ENCODE data around the gene DERL3.
A peak's percentile ranks its signal among the peaks of the same experiment; 100 is the strongest.

Gene DERL3

GRCh38 chr22:23831261-23831660 lies 7.5 kb downstream of the DERL3 start:
- no peak for DNase-seq (ENCODE audit: low read depth in 2 of 2)

DNA sequence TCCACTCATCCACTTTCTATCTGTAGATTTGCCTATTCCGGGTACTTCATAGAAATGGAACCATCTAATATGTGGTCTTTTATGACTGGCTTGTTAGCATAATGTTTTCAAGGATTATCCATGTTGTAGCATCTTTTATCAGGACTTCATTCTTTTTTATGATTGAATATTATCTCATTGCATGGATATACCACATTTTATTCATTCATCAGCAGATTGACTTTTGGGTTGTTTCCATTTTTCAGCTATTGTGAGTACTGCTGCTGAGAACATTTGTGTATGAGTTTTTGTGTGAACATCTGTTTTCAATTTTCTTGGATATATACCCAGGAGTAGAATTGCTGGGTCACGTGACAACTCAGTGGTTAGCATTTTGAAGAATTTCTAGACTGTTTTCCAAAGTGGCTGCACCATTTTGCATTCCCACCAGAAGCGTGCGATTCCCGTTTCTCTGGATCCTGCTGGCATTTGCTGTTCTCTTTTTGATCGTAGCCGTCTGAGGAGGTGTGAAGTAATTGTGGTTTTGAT lies 8.9 kb downstream of the DERL3 start:
- DNase-seq (ENCODE audit: low read depth in 2 of 2), result peak; percentile 90 to 92

- DNase-seq (ENCODE audit: low read depth in 2 of 2), result no peak
Observed at GRCh38 chr22:23828800-23829680, 9.8 kb downstream of the DERL3 start.

GRCh38 chr22:23827351-23827995 lies 11.3 kb downstream of the DERL3 start:
- no peak for DNase-seq (ENCODE audit: low read depth in 2 of 2)

DNA sequence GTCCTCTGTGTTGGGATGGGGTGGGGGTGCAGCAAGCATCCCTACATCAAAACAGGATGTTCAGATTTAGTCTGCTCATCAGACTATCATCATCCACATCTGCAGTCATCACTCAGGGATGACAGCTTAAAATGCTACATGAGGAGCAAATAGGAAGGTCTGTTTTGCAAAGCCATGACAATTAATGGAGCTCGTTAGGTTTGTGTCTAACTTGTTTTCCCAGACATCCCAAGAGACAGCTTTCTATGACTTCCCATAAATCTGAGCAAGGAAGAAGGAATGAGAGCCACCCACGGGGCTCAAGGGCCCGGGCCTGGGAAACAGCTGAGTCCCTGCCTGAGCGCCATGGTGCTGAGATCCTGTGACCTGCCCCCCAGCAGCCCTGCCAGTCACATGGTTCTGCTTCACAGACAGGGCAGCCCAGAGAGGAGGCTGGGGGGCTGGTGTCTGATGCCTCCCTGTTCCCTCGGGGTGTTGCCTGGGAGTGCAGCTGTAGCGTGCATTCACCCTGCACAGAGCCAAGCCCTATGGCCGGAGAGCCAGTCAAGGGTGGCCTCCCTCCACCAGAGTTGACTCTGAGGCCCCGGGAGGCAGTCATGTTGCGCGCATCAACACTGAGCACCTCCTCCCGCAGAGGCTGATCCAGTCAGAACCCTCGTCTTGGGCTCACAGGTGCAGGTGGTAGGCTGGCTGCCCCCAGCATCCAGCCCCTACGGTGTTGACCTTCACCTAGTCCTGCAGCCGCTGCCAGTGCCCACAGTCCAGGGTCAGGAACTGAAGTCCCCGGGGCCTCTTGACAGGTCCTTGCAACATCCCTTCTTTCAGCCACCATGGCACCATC lies 12.1 kb downstream of the DERL3 start:
- DNase-seq (ENCODE audit: low read depth in 2 of 2), result peak; percentile 62 to 64

GRCh38 chr22:23825246-23825905 lies 13.4 kb downstream of the DERL3 start:
- no peak for DNase-seq (ENCODE audit: low read depth in 2 of 2)

GRCh38 chr22:23824476-23825245 lies 14.1 kb downstream of the DERL3 start:
- DNase-seq (ENCODE audit: low read depth in 2 of 2), result no peak

GRCh38 chr22:23823331-23823791 lies 15.4 kb downstream of the DERL3 start:
- DNase-seq (ENCODE audit: low read depth in 2 of 2), result no peak

DNA sequence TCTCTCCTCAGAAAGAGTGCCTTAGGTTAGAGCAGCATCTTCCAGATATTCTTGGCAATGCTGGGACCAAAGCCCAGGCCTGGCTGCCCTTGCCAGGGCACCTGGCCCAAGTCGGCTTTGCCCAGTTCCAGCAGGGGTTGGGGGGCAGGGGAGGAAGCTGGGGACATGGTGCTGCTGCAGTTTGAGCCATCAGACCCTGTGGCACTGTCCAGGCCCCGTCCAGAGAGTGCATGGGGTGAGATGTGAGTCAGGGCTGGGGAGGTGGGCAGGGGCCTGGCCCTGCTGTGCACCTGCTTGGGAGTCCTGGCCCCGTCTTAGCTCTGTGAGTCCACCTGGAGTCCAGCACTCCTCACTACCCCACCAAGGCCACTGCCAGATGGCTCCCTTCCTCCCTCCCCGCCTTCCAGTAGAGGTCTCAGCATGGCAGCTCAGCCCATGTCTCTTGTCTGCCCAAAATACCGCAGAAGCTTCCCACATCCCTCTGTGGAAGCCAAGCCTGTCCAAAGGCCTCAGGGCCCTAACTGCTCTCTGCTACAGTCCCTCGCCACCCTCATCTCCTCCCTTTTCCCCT lies 16.6 kb downstream of the DERL3 start:
- DNase-seq (ENCODE audit: low read depth in 2 of 2), result no peak

GRCh38 chr22:23820748-23821211 lies 18.0 kb downstream of the DERL3 start:
- no peak for DNase-seq (ENCODE audit: low read depth in 2 of 2)

DNA sequence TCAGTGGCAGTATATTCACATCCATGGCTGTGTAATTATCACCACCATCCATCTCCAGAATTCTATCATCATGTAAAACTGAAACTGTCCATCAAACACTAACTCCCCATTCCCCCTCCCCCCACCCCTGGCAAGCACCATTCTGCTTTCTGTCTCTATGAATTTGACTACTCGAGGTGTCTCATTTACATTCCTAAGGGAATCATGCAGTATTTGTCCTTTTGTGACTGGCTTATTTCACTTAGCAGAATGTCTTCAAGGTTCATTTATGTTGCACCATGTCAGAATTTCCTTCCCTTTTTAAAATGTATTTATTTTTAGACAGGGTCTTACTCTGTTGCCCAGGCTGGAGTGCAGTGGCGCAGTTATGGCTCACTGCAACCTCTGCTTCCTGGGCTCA lies 20.3 kb downstream of the DERL3 start:
- no peak for DNase-seq (ENCODE audit: low read depth in 2 of 2)

DNA sequence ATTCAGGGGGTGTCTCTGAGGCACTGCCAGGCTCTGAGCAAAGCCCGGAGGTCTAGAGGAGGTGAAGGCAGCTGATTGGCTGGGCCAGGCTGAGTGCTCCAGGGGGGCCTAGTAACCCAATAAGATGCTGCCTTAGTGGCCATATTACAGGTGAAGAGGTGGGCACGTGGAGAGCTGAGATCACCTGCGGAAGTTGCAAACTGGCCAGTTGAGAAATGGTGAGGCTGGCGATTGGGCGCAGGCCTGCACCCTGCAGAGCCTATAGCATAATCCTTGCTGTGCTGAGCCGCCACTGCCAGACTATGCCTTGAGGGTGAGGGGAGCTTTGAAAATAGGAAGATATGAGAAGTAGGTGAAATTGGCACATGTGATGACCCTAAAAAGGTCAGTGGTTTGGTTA lies 21.7 kb downstream of the DERL3 start:
- no peak for DNase-seq (ENCODE audit: low read depth in 2 of 2)

DNA sequence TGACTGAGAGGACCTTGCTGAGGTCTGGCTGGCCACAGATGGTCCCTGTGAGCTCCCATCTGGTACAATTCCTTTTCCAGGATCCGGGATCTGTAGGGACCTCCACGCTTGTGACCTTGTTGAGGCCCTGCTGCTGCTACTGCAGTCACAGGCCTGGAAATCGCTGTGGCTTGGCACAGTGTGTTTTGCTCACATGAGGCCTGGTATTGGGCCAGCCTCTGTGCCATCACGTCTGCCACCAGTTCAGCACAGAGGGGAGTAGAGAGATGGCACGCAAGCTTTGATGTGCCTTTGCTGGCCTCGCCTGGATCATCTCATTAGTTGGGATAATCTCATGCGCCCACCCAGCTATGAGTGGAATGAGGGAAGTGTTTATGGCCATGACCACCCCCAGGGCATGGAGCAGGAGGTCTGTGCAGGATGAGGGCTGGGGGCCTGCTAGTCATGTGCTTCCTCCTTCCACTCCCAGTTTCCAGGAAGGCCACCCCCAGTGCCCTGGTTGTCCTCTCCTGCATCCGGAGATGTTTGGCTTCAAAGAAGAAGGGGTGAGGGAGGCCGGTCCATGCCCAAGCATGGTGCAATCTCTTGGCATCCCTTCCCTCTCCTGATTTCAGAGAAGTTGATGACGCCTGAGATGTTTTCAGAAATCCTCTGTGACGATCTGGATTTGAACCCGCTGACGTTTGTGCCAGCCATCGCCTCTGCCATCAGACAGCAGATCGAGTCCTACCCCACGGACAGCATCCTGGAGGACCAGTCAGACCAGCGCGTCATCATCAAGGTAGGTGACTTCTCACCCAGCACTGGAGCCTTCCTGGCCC lies 22.4 kb downstream of the DERL3 start:
- no peak for DNase-seq (ENCODE audit: low read depth in 2 of 2)

DNA sequence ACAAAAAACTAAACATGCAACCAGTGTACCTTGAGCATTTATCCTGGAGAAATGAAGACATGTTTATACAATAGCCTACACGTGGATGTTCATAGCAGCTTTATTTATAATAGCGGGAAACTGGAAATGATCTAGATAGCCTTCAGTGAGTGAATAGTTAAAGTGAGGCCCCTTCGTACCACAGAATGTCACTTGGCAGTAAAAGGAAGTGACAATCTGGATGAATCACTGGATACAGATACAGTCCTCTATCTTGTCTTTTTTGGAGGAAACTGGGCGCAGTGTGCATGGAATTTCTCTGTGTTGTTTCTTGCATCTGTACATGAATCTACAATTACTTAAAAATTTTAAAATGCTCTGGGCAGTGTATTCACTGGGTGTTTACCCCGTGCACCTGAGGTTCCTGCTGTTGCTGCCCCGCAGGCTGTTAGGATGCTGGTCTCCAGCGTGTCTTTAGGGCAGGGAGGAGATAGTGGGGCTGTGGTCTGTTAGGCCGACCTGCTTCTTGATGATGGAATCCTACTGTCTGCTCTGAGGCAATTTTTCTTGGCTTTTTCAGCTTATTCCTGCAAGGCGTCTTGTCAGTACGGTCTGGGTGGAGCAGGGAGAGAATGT lies 23.2 kb downstream of the DERL3 start:
- no peak for DNase-seq (ENCODE audit: low read depth in 2 of 2)

GRCh38 chr22:23812378-23812777 lies 26.4 kb downstream of the DERL3 start:
- DNase-seq (ENCODE audit: low read depth in 2 of 2), result no peak

DNA sequence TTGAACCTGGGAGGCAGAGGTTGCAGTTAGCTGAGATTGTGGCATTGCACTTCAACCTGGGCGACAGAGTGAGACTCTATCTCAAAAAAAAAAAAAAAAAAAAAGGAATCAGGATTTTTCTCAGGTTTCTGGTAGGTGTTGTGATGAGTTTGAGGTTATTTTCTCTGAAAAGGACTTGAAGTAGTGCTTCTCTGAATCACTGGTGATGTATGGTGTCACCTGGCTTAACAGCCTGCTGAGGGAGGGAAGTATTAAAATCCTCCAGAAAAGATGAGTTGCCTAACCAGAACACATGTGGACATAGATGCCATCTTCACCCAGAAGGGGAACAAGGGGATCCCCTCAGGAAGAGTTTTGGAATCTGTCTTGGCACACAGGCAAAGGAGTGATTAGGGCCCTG lies 32.0 kb downstream of the DERL3 start:
- no peak for DNase-seq (ENCODE audit: low read depth in 2 of 2)

GRCh38 chr22:23804781-23805291 lies 34.0 kb downstream of the DERL3 start:
- DNase-seq (ENCODE audit: low read depth in 2 of 2), result no peak

DNA sequence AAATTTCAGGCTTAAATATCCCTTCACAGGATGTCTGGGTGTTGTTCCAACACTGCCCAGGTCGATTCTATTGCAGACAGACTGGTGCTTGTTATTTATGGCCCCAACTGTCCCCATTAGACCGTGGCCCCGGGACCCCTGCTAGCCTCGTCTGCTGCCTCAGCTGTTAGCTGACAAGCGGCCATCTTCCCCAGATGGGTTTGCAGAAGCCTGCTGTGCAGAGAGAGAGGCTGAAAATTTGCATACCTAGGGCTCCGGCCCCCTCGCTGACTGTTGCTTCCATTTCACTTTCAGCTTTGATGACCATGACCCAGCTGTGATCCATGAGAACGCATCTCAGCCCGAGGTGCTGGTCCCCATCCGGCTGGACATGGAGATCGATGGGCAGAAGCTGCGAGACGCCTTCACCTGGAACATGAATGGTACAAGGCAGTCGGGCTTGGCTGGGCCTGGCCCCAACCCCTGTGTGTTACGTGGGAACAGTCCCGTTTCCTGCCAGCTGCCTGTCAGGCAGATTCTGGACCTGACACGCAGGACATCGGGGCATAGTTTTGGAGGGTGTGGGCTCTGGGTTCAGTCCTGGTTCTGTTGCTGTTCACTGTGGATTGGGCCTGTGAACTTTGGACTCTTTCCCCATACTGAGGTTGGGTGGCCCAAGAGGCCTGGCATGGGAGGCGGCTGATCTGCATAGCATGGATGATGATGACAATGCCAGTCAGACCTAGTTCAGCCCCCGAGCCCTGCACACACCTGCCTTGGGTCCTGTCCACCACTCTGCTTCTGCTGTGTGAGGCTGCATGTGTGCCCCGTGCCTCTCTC lies 35.6 kb downstream of the DERL3 start:
- DNase-seq (ENCODE audit: low read depth in 2 of 2), result no peak

Measured in fibroblast of skin of left biceps (primary cell).